Activated naive CD8-positive, alpha-beta T cell treated with anti-CD3 and anti-CD28 coated beads, Interleukin-2, amount 10 ng/mL, durations not matched to agents 7 days and 5 days (primary cell): ENCODE results near the gene MON1B. TPM values are rescaled to one million over a fixed set of nuclear protein-coding genes. Genes with fewer than 3 reads are reported as not detected.
"Not testable (repeated sequence)": the region's sequence is repeated elsewhere in the genome, so short reads cannot be mapped to it uniquely, and the experiment has no call there.

Experiments
- ATAC-seq: fragments of 150-1000 bp; cut with Tn5 transposase; one replicate; pipeline ENCODE4 v1.10.0; 2021; ENCODE audit warnings: low read depth, moderate library complexity
- POLR2A ChIA-PET: fragments of 350-600 bp; sonication (Branson Sonifier 250); formaldehyde crosslinking; loops from one replicate; lab custom pipeline; 2021; ENCODE audit warnings: antibody characterized with exemption; lab: Charles Lee
- DNase-seq: peaks from one replicate; pipeline ENCODE4 v3.0.0; 2021
- H3K27ac Mint-ChIP-seq: one replicate; pipeline ENCODE4 v1.8.0; 2022; ENCODE audit warnings: mild to moderate bottlenecking, mixed read lengths
- H3K27me3 Mint-ChIP-seq: one replicate; pipeline ENCODE4 v1.8.0; 2022; ENCODE audit warnings: mild to moderate bottlenecking, moderate library complexity, mixed read lengths
- H3K36me3 Mint-ChIP-seq: one replicate; pipeline ENCODE4 v1.8.0; 2021; ENCODE audit warnings: mild to moderate bottlenecking, mixed read lengths
- H3K4me1 Mint-ChIP-seq: one replicate; pipeline ENCODE4 v1.8.0; 2021; ENCODE audit warnings: mixed read lengths
- H3K4me3 Mint-ChIP-seq: one replicate; pipeline ENCODE4 v1.8.0; 2022; ENCODE audit warnings: mild to moderate bottlenecking, moderate library complexity, mixed read lengths
- H3K9me3 Mint-ChIP-seq: one replicate; pipeline ENCODE4 v1.8.0; 2021; ENCODE audit warnings: mixed read lengths
- total RNA-seq, 2 experiments: library from RNA; stranded (reverse); gene quantifications; one replicate each; pipeline ENCODE4 v1.2.3, GENCODE V29; 2021

The MON1B gene
- total RNA-seq, 2 experiments from 2014 or later, result 83.0 to 84.7 TPM

GRCh38 chr16:77172951-77173350, 18.0 kb upstream of the MON1B start:
- Mint-ChIP-seq H3K9me3 (no peaks in the 10 kb centered on the region), H3K27me3 (peaks cover 8% of the 10 kb centered on the region), H3K36me3 (no peaks in the 10 kb centered on the region), H3K4me1 (no peaks in the 10 kb centered on the region), H3K4me3 (no peak overlapping the region), H3K27ac (no peak overlapping the region)
- DNase-seq, result no peak
- ATAC-seq, result no peak
- POLR2A ChIA-PET, result no interaction called here

- Mint-ChIP-seq H3K27me3 (peaks cover 21% of the 10 kb centered on the region), H3K4me3 (no peak overlapping the region), H3K27ac (no peak overlapping the region), H3K36me3 (no peaks in the 10 kb centered on the region), H3K9me3 (no peaks in the 10 kb centered on the region), H3K4me1 (no peaks in the 10 kb centered on the region)
- POLR2A ChIA-PET, result no interaction called here
- no peak for ATAC-seq
- no peak for DNase-seq
Observed at GRCh38 chr16:77183137-77183536, 7.9 kb upstream of the MON1B start.

- H3K4me3 Mint-ChIP-seq, POLR2A ChIA-PET, ATAC-seq, H3K27ac Mint-ChIP-seq, DNase-seq, H3K36me3 Mint-ChIP-seq, H3K4me1 Mint-ChIP-seq, H3K9me3 Mint-ChIP-seq: not testable (repeated sequence)
- peaks cover 15% of the 10 kb centered on the region for H3K27me3 Mint-ChIP-seq
Observed at GRCh38 chr16:77186298-77186697, 4.7 kb upstream of the MON1B start.

GRCh38 chr16:77190190-77190477, 856 bp upstream of the MON1B start:
- peak overlapping the region; percentile 92 for H3K27ac Mint-ChIP-seq
- no peaks in the 10 kb centered on the region for H3K9me3 Mint-ChIP-seq
- peaks cover 6% of the 10 kb centered on the region for H3K27me3 Mint-ChIP-seq
- POLR2A ChIA-PET, result interaction anchor here (1.2 to 1.6 kb wide), 2 partner anchors 21 to 1543 kb away, joined by 3 to 9 read pairs; partner anchors contain the start of genes KARS1 and TERF2IP
- peak overlapping the region; percentile 93 for H3K4me3 Mint-ChIP-seq
- ATAC-seq, result no peak
- no peak for DNase-seq
- H3K36me3 Mint-ChIP-seq, result peaks cover 26% of the 10 kb centered on the region
- peaks cover 24% of the 10 kb centered on the region for H3K4me1 Mint-ChIP-seq

GRCh38 chr16:77191259-77191969, 424 bp downstream of the MON1B start:
- Mint-ChIP-seq H3K27ac (peak overlapping the region; percentile 92), H3K27me3 (no peaks in the 10 kb centered on the region), H3K9me3 (no peaks in the 10 kb centered on the region), H3K36me3 (peaks cover 29% of the 10 kb centered on the region), H3K4me3 (peak overlapping the region; percentile 93), H3K4me1 (peaks cover 24% of the 10 kb centered on the region)
- ATAC-seq, result no peak
- peak; percentile 56 for DNase-seq
- POLR2A ChIA-PET, result interaction anchor here (0.6 to 1.6 kb wide), 4 partner anchors 21 to 1757 kb away, joined by 3 to 9 read pairs (median 4); partner anchors contain the start of genes KARS1 and TERF2IP

- H3K4me3 Mint-ChIP-seq, result no peak overlapping the region
- ATAC-seq (no peak), DNase-seq (no peak)
- H3K9me3 Mint-ChIP-seq, result no peaks in the 10 kb centered on the region
- peaks cover 34% of the 10 kb centered on the region for H3K36me3 Mint-ChIP-seq
- POLR2A ChIA-PET, result interaction anchor here (1.2 kb wide), 1 partner anchor 1545 kb away, joined by 4 read pairs; no protein-coding TSS in a partner anchor
- H3K27ac Mint-ChIP-seq, result no peak overlapping the region
- H3K4me1 Mint-ChIP-seq, result peaks cover 24% of the 10 kb centered on the region
- H3K27me3 Mint-ChIP-seq, result no peaks in the 10 kb centered on the region
Observed at GRCh38 chr16:77193377-77193776, 2.4 kb downstream of the MON1B start.

- H3K4me3 Mint-ChIP-seq, result no peak overlapping the region
- no peaks in the 10 kb centered on the region for H3K9me3 Mint-ChIP-seq
- no peak overlapping the region for H3K27ac Mint-ChIP-seq
- DNase-seq, result no peak
- POLR2A ChIA-PET, result interaction anchor here (1.2 kb wide), 1 partner anchor 1546 kb away, joined by 4 read pairs; no protein-coding TSS in a partner anchor
- peaks cover 20% of the 10 kb centered on the region for H3K4me1 Mint-ChIP-seq
- peaks cover 39% of the 10 kb centered on the region for H3K36me3 Mint-ChIP-seq
- no peak for ATAC-seq
- no peaks in the 10 kb centered on the region for H3K27me3 Mint-ChIP-seq
Observed at GRCh38 chr16:77194295-77195231, 3.6 kb downstream of the MON1B start.

- peaks cover 39% of the 10 kb centered on the region for H3K36me3 Mint-ChIP-seq
- no peaks in the 10 kb centered on the region for H3K27me3 Mint-ChIP-seq
- no peak for ATAC-seq
- H3K9me3 Mint-ChIP-seq, result no peaks in the 10 kb centered on the region
- H3K4me3 Mint-ChIP-seq, result no peak overlapping the region
- H3K4me1 Mint-ChIP-seq, result peaks cover 20% of the 10 kb centered on the region
- POLR2A ChIA-PET, result no interaction called here
- no peak overlapping the region for H3K27ac Mint-ChIP-seq
- no peak for DNase-seq
Observed at GRCh38 chr16:77195411-77195810, 4.4 kb downstream of the MON1B start.

GRCh38 chr16:77197747-77198146, 6.8 kb downstream of the MON1B start:
- POLR2A ChIA-PET, result no interaction called here
- H3K36me3 Mint-ChIP-seq, result peaks cover 28% of the 10 kb centered on the region
- H3K4me1 Mint-ChIP-seq, result peaks cover 7% of the 10 kb centered on the region
- no peak overlapping the region for H3K27ac Mint-ChIP-seq
- DNase-seq (no peak), ATAC-seq (no peak)
- H3K4me3 Mint-ChIP-seq, result no peak overlapping the region
- no peaks in the 10 kb centered on the region for H3K27me3 Mint-ChIP-seq
- H3K9me3 Mint-ChIP-seq, result no peaks in the 10 kb centered on the region

- POLR2A ChIA-PET, result no interaction called here
- no peak for DNase-seq
- Mint-ChIP-seq H3K27ac (peak within 1 kb of the TSS; percentile 41), H3K9me3 (no peaks in the 10 kb centered on the region), H3K4me3 (no peak within 1 kb of the TSS), H3K27me3 (no peaks in the 10 kb centered on the region), H3K4me1 (no peaks in the 10 kb centered on the region), H3K36me3 (peaks cover 23% of the 10 kb centered on the region)
- no peak for ATAC-seq
Observed at GRCh38 chr16:77199211-77199610, 8.2 kb downstream of the MON1B start, which contains the start of gene SYCE1L. SYCE1L (plus strand) TSS chr16:77199408; CDS start chr16:77199452, 44 bp downstream.

GRCh38 chr16:77206533-77206932, 15.5 kb downstream of the MON1B start:
- ATAC-seq, result no peak
- Mint-ChIP-seq H3K36me3 (peaks cover 3% of the 10 kb centered on the region), H3K4me1 (peaks cover 2% of the 10 kb centered on the region), H3K4me3 (no peak overlapping the region), H3K9me3 (no peaks in the 10 kb centered on the region), H3K27ac (no peak overlapping the region), H3K27me3 (no peaks in the 10 kb centered on the region)
- DNase-seq, result no peak
- POLR2A ChIA-PET, result no interaction called here

- H3K4me1 Mint-ChIP-seq, result peaks cover 6% of the 10 kb centered on the region
- peaks cover 2% of the 10 kb centered on the region for H3K36me3 Mint-ChIP-seq
- POLR2A ChIA-PET, result no interaction called here
- DNase-seq, result no peak
- no peak overlapping the region for H3K4me3 Mint-ChIP-seq
- H3K27me3 Mint-ChIP-seq, result no peaks in the 10 kb centered on the region
- H3K9me3 Mint-ChIP-seq, result no peaks in the 10 kb centered on the region
- ATAC-seq, result no peak
- H3K27ac Mint-ChIP-seq, result no peak overlapping the region
Observed at GRCh38 chr16:77207030-77207429, 16.0 kb downstream of the MON1B start.

GRCh38 chr16:77208382-77208781, 17.4 kb downstream of the MON1B start:
- Mint-ChIP-seq H3K27ac (no peak overlapping the region), H3K36me3 (no peaks in the 10 kb centered on the region), H3K4me3 (no peak overlapping the region), H3K4me1 (peaks cover 6% of the 10 kb centered on the region), H3K27me3 (no peaks in the 10 kb centered on the region), H3K9me3 (no peaks in the 10 kb centered on the region)
- no peak for DNase-seq
- no peak for ATAC-seq
- POLR2A ChIA-PET, result no interaction called here
